Measurements from ENCODE around the gene FPR3.

GRCh38 chr19:51837145-51837544 lies 42.2 kb downstream of the FPR3 start:
- no peak for TF ChIP-seq POLR2AphosphoS5 (IDR thresholded peaks at IDR 0.05; ENCODE audit: insufficient read depth in 1 of 2, low read depth in 1 of 2)
- TF ChIP-seq CTCF (IDR thresholded peaks at IDR 0.05), result no peak
